Activated naive CD4-positive, alpha-beta T cell treated with anti-CD3 and anti-CD28 coated beads for 36 hours (primary cell): ENCODE measurements around the gene NOA1. TPM values are rescaled to one million over a fixed set of nuclear protein-coding genes. Genes with fewer than 3 reads are reported as not detected.

ENCODE experiments used
- CTCF ChIA-PET: fragments of 350-600 bp; sonication (Branson Sonifier 250); formaldehyde crosslinking; loops from one replicate; lab custom pipeline; 2021; ENCODE audit warnings: antibody characterized with exemption; lab: Charles Lee
- DNase-seq: peaks from one replicate; pipeline ENCODE4 v3.0.0-alpha.2; 2020
- H3K27ac Mint-ChIP-seq: one replicate; pipeline ENCODE4 v1.8.0; 2021; ENCODE audit warnings: mild to moderate bottlenecking, mixed read lengths
- H3K27me3 Mint-ChIP-seq: one replicate; pipeline ENCODE4 v1.8.0; 2021; ENCODE audit warnings: low read depth, mixed read lengths
- H3K36me3 Mint-ChIP-seq: one replicate; pipeline ENCODE4 v1.8.0; 2021; ENCODE audit warnings: low read depth, mixed read lengths
- H3K4me1 Mint-ChIP-seq: one replicate; pipeline ENCODE4 v1.8.0; 2021; ENCODE audit warnings: low read depth, mixed read lengths
- H3K4me3 Mint-ChIP-seq: one replicate; pipeline ENCODE4 v1.8.0; 2021; ENCODE audit warnings: mild to moderate bottlenecking, moderate library complexity, mixed read lengths
- H3K9me3 Mint-ChIP-seq: one replicate; pipeline ENCODE4 v1.8.0; 2021; ENCODE audit warnings: mixed read lengths
- intact Hi-C: fragments of 100-400 bp; cut with micrococcal nuclease; formaldehyde crosslinking; loops from one replicate; pipeline ENCODE4 v1.15.1; 2023
- total RNA-seq, 2 experiments: library from RNA; stranded (reverse); gene quantifications; one replicate each; pipeline ENCODE4 v1.2.3, GENCODE V29; 2021

The NOA1 gene
- total RNA-seq, 2 experiments from 2014 or later: 25.4 to 26.0 TPM

DNA sequence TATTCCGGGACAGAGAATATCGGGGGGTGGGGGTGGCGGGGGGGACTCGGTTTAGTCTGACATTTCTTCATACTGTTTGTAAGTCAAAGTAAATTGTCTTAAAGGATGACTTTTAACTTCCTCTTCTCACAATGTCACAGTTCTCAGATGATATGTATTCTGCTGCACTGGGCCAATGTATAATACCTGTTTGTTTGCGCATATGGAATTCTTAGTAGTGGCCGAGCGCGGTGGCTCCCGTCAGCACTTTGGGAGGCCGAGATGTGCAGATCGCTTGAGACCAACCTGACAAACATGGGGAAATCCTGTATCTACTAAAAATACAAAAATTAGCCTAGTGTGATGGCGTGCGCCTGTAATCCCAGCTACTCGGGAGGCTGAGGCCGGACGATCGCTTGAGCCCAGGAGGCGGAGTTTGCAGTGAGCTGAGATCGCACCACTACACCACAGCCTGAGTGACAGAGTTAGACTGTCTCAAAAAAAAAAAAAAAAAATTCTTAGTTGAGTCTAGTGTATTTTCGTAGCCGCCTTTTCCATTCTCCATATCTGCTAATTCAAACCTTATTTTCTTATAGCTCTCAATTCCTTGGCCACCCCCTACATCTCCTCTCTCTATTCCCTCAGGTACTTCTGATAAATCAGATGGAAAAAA, 2.1 kb upstream of the NOA1 start:
- H3K36me3 Mint-ChIP-seq: peaks cover 42% of the 10 kb centered on the region
- H3K4me1 Mint-ChIP-seq: peaks cover 47% of the 10 kb centered on the region

DNA sequence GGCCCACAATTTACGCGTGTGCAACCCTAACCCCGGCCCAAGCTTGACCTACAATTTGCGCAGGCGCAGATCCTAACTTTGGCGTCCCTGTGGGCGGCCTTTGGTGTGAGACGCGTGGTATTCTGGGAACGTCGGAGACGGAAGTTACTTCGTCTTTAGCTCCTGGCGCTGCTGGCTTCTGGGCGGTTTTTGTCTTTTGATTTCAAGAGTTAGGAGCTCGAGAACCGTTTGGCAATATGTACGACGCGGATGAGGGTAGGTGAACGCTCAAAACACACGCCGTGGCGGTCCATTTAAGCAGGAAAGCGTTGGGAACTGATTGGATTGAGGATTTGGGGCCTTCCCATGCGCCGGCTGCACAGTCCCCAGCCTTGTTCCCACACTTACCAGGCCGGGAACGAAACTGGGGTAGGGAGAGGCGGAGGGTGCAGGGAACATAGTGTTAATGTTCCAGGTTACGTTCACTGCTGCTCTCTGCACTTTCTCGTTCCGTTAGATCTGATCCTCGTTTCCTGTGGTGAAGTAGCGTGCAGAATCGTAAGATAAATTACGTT, 1.4 kb upstream of the NOA1 start, which contains the start of gene POLR2B:
TSS of gene POLR2B (plus strand) at position 147 of the 554 bp plus-strand sequence. CDS start at position 237, 90 bp downstream.
- intact Hi-C loops: loop anchor here (1.0 to 10.0 kb wide), 8 partner anchors 327 to 1632 kb away; partner anchors contain the start of genes AASDH, CLOCK, EXOC1 and PAICS
- CTCF ChIA-PET: interaction anchor here (1.0 to 1.3 kb wide), 2 partner anchors 16 to 72 kb away, joined by 3 read pairs; partner anchors contain the start of gene REST
- peaks cover 48% of the 10 kb centered on the region for H3K36me3 Mint-ChIP-seq
- peak; percentile 93 for DNase-seq
- peaks cover 45% of the 10 kb centered on the region for H3K4me1 Mint-ChIP-seq
- peaks cover 3% of the 10 kb centered on the region for H3K9me3 Mint-ChIP-seq
- peak within 1 kb of the TSS; percentile 100 for H3K4me3 Mint-ChIP-seq
- no peaks in the 10 kb centered on the region for H3K27me3 Mint-ChIP-seq
- H3K27ac Mint-ChIP-seq: peak within 1 kb of the TSS; percentile 99

More for the DNA sequence above, 2.1 kb upstream of the NOA1 start:
- Mint-ChIP-seq H3K27ac (peak overlapping the region; percentile 99), H3K9me3 (no peaks in the 10 kb centered on the region), H3K4me3 (peak overlapping the region; percentile 100), H3K27me3 (no peaks in the 10 kb centered on the region)
- intact Hi-C loops: loop anchor here (2.0 to 10.0 kb wide), 6 partner anchors 327 to 1632 kb away; partner anchors contain the start of genes CLOCK, EXOC1, SRD5A3 and SRP72
- DNase-seq: peak; percentile 71
- CTCF ChIA-PET: interaction anchor here (0.7 to 1.4 kb wide), 3 partner anchors 20 to 546 kb away, joined by 3 to 5 read pairs (median 4); partner anchors contain the start of gene REST

DNA sequence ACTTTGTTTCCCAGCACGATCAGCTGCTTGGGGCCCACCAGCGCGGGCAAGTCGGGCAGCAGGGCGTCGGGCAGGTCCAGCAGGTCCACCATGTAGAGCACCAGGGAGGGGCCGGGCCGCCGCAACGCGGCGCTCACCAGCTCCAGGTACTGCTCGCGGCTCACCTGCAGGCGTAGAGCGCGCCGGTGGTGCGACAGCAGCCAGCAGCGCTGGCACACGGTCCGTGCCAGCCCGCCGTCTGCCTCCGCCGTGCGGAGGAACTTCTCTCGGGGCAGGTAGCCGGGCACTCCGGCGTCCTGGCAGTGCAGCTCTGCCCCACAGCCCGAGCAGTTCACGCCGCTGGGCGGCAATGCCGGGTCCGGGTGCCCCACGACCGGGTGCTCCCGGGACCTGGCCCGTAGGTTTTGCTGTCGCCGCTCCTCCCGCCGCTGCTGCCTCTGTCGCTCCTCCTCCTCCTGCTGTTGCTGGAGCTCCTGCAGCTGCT, 527 bp downstream of the NOA1 start:
- Mint-ChIP-seq H3K27me3 (no peaks in the 10 kb centered on the region), H3K36me3 (peaks cover 60% of the 10 kb centered on the region), H3K4me3 (peak overlapping the region; percentile 100), H3K9me3 (peaks cover 14% of the 10 kb centered on the region), H3K4me1 (peaks cover 53% of the 10 kb centered on the region), H3K27ac (peak overlapping the region; percentile 99)
- CTCF ChIA-PET: interaction anchor here (0.9 to 1.6 kb wide), 4 partner anchors 11 to 70 kb away, joined by 3 to 9 read pairs (median 3); partner anchors contain the start of gene REST
- intact Hi-C loops: loop anchor here (1.0 to 10.0 kb wide), 7 partner anchors 14 to 1630 kb away; partner anchors contain the start of genes CEP135, CLOCK, EXOC1 and SRD5A3
- peak; percentile 49 for DNase-seq

DNA sequence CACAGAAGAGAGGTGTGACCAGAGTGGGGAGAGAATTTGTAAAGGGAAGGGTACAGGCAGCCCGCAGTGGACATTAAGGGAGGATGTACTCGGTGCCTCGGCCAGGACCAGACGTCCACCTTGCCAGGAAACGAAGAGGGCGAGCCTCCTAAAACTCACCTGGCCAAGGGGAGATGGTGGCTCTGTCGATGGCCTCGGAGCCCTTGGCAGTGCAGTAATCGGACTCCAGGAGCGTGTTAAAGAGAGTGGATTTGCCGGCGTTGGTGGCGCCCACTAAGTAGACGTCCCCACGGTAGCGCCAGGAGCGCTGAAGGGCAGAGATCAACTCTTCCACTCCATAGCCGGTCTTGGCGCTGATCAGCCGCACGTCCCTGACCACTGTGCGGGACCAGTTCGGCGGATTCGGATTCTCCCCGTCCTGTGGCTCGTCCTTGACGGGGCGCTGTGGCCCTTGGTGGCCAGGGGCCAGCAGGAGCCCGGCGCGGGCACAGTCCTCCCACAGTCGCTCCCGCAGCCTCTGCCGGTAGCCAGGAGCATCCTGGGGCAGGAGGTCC, 1.0 kb downstream of the NOA1 start:
- peaks cover 14% of the 10 kb centered on the region for H3K9me3 Mint-ChIP-seq
- peak overlapping the region; percentile 24 for H3K27ac Mint-ChIP-seq
- intact Hi-C loops: loop anchor here (2.0 to 10.0 kb wide), 6 partner anchors 14 to 1629 kb away; partner anchors contain the start of genes CEP135, CLOCK, EXOC1 and SRD5A3
- DNase-seq: no peak
- H3K4me3 Mint-ChIP-seq: peak overlapping the region; percentile 100
- peaks cover 59% of the 10 kb centered on the region for H3K36me3 Mint-ChIP-seq
- H3K4me1 Mint-ChIP-seq: peaks cover 51% of the 10 kb centered on the region
- CTCF ChIA-PET: interaction anchor here (0.9 to 1.6 kb wide), 3 partner anchors 11 to 55 kb away, joined by 3 to 9 read pairs (median 3); no protein-coding TSS in a partner anchor
- no peaks in the 10 kb centered on the region for H3K27me3 Mint-ChIP-seq

DNA sequence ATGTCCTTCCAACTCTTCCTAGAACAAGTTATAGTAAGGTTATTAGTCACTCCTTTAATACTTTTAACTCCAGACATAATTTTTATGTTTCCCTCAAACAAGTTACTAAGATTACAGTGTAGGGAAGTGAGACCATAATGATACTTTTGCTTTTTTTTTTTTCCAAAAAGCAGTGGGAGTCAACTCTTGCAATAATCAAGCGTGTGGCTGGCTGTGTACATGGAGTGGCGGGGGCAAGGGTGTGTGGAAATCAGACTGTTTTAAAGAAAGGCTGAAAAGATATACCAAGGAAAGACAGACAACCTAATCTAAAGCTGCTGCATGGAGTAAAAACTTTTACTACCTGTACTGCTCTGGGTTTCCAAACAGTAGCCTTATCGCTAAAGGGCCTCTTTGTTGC, 4.1 kb downstream of the NOA1 start:
- Mint-ChIP-seq H3K4me1 (peaks cover 40% of the 10 kb centered on the region), H3K36me3 (peaks cover 53% of the 10 kb centered on the region), H3K9me3 (peaks cover 14% of the 10 kb centered on the region), H3K27me3 (no peaks in the 10 kb centered on the region), H3K27ac (peak overlapping the region; percentile 70), H3K4me3 (no peak overlapping the region)
- CTCF ChIA-PET: interaction anchor here (1.4 to 1.5 kb wide), 2 partner anchors 12 to 64 kb away, joined by 3 read pairs; no protein-coding TSS in a partner anchor
- DNase-seq: no peak
- intact Hi-C loops: loop anchor here (10.0 kb wide), 1 partner anchor 1119 kb away; the partner anchor contains the start of gene EXOC1

DNA sequence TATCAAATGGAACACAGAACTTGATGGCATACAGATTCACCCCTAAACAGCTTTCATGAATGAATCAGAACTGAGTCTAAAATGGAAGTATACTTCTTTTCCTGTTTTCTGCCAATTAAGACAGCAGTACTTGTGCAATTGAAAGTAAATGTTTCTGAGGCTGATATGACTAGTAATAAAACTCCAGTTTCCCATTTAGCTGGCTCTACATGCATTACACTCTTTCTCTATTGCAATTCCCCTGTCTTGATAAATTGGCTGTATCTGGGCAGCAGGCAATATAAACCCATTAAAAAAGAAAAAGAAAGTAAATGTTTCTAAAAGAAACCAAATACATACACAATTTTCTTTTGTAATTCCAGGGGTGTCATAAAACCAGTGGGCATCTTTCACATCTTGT, 4.6 kb downstream of the NOA1 start:
- no peak for DNase-seq
- Mint-ChIP-seq H3K36me3 (peaks cover 53% of the 10 kb centered on the region), H3K27me3 (no peaks in the 10 kb centered on the region), H3K4me3 (no peak overlapping the region), H3K9me3 (peaks cover 14% of the 10 kb centered on the region), H3K27ac (peak overlapping the region; percentile 70), H3K4me1 (peaks cover 40% of the 10 kb centered on the region)
- CTCF ChIA-PET: interaction anchor here (1.4 to 1.5 kb wide), 2 partner anchors 12 to 64 kb away, joined by 3 read pairs; no protein-coding TSS in a partner anchor
- intact Hi-C loops: loop anchor here (10.0 kb wide), 1 partner anchor 1118 kb away; the partner anchor contains the start of gene EXOC1

DNA sequence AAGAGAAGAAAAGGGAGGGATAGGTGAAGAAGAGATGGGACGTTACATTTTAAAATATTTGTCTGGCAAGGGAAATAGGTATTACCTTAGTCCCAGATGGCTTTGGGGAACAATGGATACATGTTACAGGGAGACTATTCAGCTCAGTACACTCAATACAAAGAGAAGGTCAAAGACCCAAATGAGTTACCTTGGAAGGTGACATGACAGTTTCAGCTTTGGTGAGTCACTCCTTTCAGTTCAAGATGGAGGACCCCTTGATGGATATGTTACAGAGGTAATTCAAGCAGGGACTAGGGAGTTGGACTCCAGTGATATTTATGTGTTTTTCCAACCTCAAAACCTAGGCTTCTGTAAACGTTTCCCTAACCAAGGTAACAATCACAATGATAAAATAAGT, 5.0 kb downstream of the NOA1 start:
- Mint-ChIP-seq H3K36me3 (peaks cover 53% of the 10 kb centered on the region), H3K27me3 (no peaks in the 10 kb centered on the region), H3K4me3 (no peak overlapping the region), H3K9me3 (peaks cover 14% of the 10 kb centered on the region), H3K27ac (peak overlapping the region; percentile 70), H3K4me1 (peaks cover 40% of the 10 kb centered on the region)
- no peak for DNase-seq
- CTCF ChIA-PET: interaction anchor here (1.5 kb wide), 1 partner anchor 11 kb away, joined by 3 read pairs; no protein-coding TSS in a partner anchor
- intact Hi-C loops: loop anchor here (10.0 kb wide), 1 partner anchor 1118 kb away; the partner anchor contains the start of gene EXOC1

DNA sequence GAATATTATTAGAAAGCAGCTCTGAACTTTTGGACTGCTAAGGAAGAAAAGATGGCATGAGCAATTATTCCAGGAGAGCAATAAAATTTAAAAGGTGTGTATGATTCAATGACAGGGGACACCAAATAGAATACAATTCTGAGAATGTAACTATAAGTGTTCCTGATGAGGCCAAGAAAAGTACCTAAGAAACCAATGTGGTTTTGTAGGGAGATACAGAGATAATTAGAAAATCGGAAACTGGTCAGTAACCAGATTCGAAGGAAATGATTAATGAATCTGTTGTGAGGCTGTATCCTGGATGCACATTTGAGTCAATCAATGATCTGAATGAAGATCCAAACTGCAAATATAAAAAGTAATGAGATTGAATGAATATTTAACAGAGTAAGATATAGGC, 6.0 kb downstream of the NOA1 start:
- Mint-ChIP-seq H3K4me3 (no peak overlapping the region), H3K4me1 (peaks cover 40% of the 10 kb centered on the region), H3K9me3 (peaks cover 14% of the 10 kb centered on the region), H3K36me3 (peaks cover 57% of the 10 kb centered on the region), H3K27ac (no peak overlapping the region), H3K27me3 (no peaks in the 10 kb centered on the region)
- CTCF ChIA-PET: interaction anchor here (0.6 to 0.7 kb wide), 2 partner anchors 52 to 56 kb away, joined by 3 to 6 read pairs; no protein-coding TSS in a partner anchor
- DNase-seq: no peak
- intact Hi-C loops: loop anchor here (10.0 kb wide), 1 partner anchor 1117 kb away; the partner anchor contains the start of gene EXOC1

DNA sequence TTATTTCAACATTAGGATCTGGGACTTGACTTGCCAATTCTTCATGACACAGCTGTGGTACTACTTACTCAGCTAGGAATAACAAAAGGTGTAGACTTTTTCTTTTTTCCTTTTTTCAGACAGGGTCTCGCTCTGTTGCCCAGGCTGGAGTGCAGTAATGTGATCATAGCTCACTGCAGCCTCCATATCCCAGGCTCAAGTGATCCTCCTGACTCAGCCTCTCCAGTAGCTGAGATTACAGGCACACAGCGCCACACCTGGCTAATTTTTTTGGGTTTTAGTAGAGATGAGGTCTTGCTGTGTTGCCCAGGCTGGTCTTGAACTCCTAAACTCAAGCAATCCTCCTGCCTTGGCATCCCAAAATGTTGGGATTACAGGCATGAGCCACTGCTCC, 16.3 kb downstream of the NOA1 start:
- CTCF ChIA-PET: interaction anchor here (0.7 to 1.3 kb wide), 3 partner anchors 12 to 73 kb away, joined by 3 read pairs; no protein-coding TSS in a partner anchor

DNA sequence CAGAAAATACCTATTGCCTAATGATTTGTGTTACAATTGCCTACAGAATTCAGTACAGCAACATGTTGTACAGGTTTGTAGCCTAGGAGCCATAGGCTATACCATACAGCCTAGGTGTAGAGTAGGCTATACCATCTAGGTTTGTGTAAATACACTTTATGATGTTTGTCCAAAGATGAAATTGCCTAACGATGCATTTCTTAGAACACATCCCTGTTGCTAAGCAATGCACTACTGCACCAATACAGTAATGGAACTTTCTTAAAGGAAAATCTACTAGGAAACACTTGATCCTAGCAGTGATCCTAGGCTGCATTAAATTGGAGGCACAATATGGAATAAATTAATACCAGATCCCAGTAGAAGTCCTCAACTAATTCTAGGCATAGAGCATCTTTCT, 18.3 kb downstream of the NOA1 start:
- no peak for DNase-seq
- intact Hi-C loops: no loop called here
- CTCF ChIA-PET: interaction anchor here (1.2 to 1.4 kb wide), 2 partner anchors 10 to 21 kb away, joined by 4 to 5 read pairs; no protein-coding TSS in a partner anchor
- Mint-ChIP-seq H3K36me3 (peaks cover 11% of the 10 kb centered on the region), H3K27me3 (no peaks in the 10 kb centered on the region), H3K27ac (no peak overlapping the region), H3K9me3 (no peaks in the 10 kb centered on the region), H3K4me3 (no peak overlapping the region), H3K4me1 (peaks cover 1% of the 10 kb centered on the region)

More for the DNA sequence above, 16.3 kb downstream of the NOA1 start:
- Mint-ChIP-seq H3K27ac (peak overlapping the region; percentile 36), H3K4me3 (no peak overlapping the region), H3K27me3 (no peaks in the 10 kb centered on the region), H3K36me3 (peaks cover 20% of the 10 kb centered on the region), H3K9me3 (no peaks in the 10 kb centered on the region), H3K4me1 (peaks cover 3% of the 10 kb centered on the region)
- no peak for DNase-seq
- intact Hi-C loops: no loop called here

DNA sequence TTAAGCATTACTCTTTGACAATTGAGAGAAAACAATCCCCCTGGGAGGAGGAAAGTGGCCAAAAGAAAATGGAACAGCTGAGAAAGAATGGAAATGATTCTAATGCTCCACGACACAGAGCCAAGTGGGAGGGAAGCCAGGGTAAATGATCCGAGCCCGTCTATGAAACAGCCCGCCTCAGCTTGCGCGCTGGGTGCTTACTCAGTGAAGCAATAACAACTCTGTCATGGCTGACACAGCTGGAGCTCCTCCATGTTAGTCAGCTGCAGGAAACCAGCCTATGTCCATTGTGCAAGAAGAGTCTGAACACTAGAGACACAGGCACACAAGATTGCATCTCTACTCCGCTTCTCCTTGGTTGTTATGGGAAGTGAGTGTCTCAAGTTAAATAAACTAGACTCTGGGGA, 19.3 kb downstream of the NOA1 start:
- DNase-seq: no peak
- peaks cover 9% of the 10 kb centered on the region for H3K36me3 Mint-ChIP-seq
- peaks cover 1% of the 10 kb centered on the region for H3K4me1 Mint-ChIP-seq
- H3K4me3 Mint-ChIP-seq: no peak overlapping the region
- CTCF ChIA-PET: interaction anchor here (0.6 kb wide), 1 partner anchor 71 kb away, joined by 5 read pairs; no protein-coding TSS in a partner anchor
- H3K27ac Mint-ChIP-seq: no peak overlapping the region
- intact Hi-C loops: no loop called here
- no peaks in the 10 kb centered on the region for H3K9me3 Mint-ChIP-seq
- H3K27me3 Mint-ChIP-seq: no peaks in the 10 kb centered on the region
